Measurements from ENCODE around the gene PAH.

DNA sequence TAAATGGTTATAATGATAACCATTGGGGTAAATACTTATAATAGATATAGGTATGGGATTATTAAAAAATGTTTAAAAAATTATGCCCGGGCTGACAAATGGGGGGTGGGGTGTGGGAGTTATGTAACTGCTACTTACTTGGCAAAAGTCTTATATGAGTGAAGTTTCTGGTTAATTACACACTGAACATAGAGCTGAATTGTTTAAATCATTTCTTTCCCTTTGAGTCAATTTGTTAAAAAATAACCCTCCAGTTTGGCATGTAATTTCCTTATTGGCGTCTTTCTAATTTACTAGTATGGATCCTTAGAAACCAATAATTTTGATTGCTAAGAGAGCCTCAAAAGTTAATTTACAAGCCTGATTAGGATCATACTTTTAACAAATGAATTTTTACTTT lies 16.7 kb downstream of the PAH start:
- TF ChIP-seq POLR2AphosphoS5 (IDR thresholded peaks at IDR 0.05; ENCODE audit: low read depth, low read length) (no peak), FOXP2 (optimal IDR thresholded peaks at IDR 0.05; ENCODE audit: borderline replicate concordance, extremely low read depth, extremely low read length, insufficient read depth) (no peak), REST (IDR thresholded peaks at IDR 0.05; ENCODE audit: insufficient read depth in 1 of 2, low read depth in 2 of 2, low read length in 2 of 2) (no peak), TAF1 (IDR thresholded peaks at IDR 0.05; ENCODE audit: borderline replicate concordance, insufficient read depth, low read length) (no peak), SIN3A (IDR thresholded peaks at IDR 0.05; ENCODE audit: borderline replicate concordance, insufficient read depth, low read length) (no peak)
